IPS-18c (cell line): ENCODE measurements around the gene PRICKLE4.
"Not testable (repeated sequence)": the region's sequence is repeated elsewhere in the genome, so short reads cannot be mapped to it uniquely, and the experiment has no call there.

Experiments
- H3K4me3 ChIP-seq: 2 replicates; pipeline ENCODE4 v1.7.0; 2013; ENCODE audit warnings: low read depth, mild to moderate bottlenecking, low read length, moderate library complexity; ENCODE audit not compliant: insufficient read depth
- H3K9me3 ChIP-seq: one replicate; pipeline ENCODE4 v1.6.1; 2013; ENCODE audit warnings: mild to moderate bottlenecking, low read length, moderate library complexity; ENCODE audit not compliant: control insufficient read depth, insufficient read depth

Gene PRICKLE4

GRCh38 chr6:41784581-41785171 lies 4.1 kb downstream of the PRICKLE4 start:
- Histone ChIP-seq H3K9me3 (no peaks in the 10 kb centered on the region), H3K4me3 (no peak overlapping the region)

GRCh38 chr6:41785254-41785653 lies 4.7 kb downstream of the PRICKLE4 start:
- no peaks in the 10 kb centered on the region for H3K9me3 ChIP-seq
- no peak overlapping the region for H3K4me3 ChIP-seq

GRCh38 chr6:41785689-41786450 lies 5.3 kb downstream of the PRICKLE4 start:
- H3K4me3 ChIP-seq: peak overlapping the region; percentile 100; the same call in 1 of the 2 replicates

GRCh38 chr6:41786451-41787218 lies 6.1 kb downstream of the PRICKLE4 start:
- H3K4me3 ChIP-seq: peak overlapping the region; percentile 100

More at GRCh38 chr6:41785689-41786450, 5.3 kb downstream of the PRICKLE4 start:
- no peaks in the 10 kb centered on the region for H3K9me3 ChIP-seq

GRCh38 chr6:41787219-41787917 lies 6.8 kb downstream of the PRICKLE4 start, which contains the start of gene TOMM6:
TSS of gene TOMM6 (plus strand) at chr6:41787694. CDS start at chr6:41787698, 4 bp downstream.
- Histone ChIP-seq H3K4me3 (peak within 1 kb of the TSS; percentile 100), H3K9me3 (no peaks in the 10 kb centered on the region)

More at GRCh38 chr6:41786451-41787218, 6.1 kb downstream of the PRICKLE4 start:
- H3K9me3 ChIP-seq: no peaks in the 10 kb centered on the region

- H3K9me3 ChIP-seq: no peaks in the 10 kb centered on the region
- no peak overlapping the region for H3K4me3 ChIP-seq
These were observed 8.8 kb downstream of the PRICKLE4 start for GRCh38 chr6:41789390-41789724.

GRCh38 chr6:41790045-41790444 lies 9.5 kb downstream of the PRICKLE4 start:
- Histone ChIP-seq H3K9me3 (no peaks in the 10 kb centered on the region), H3K4me3 (no peak overlapping the region)

GRCh38 chr6:41791305-41791704 lies 10.7 kb downstream of the PRICKLE4 start:
- H3K9me3 ChIP-seq: no peaks in the 10 kb centered on the region

GRCh38 chr6:41791984-41792383 lies 11.4 kb downstream of the PRICKLE4 start:
- H3K9me3 ChIP-seq: no peaks in the 10 kb centered on the region
- no peak overlapping the region for H3K4me3 ChIP-seq

More at GRCh38 chr6:41791305-41791704, 10.7 kb downstream of the PRICKLE4 start:
- H3K4me3 ChIP-seq: no peak overlapping the region

GRCh38 chr6:41796474-41796873 lies 15.9 kb downstream of the PRICKLE4 start:
- H3K9me3 ChIP-seq: no peaks in the 10 kb centered on the region

GRCh38 chr6:41798901-41799558 lies 18.4 kb downstream of the PRICKLE4 start:
- Histone ChIP-seq H3K9me3 (no peaks in the 10 kb centered on the region), H3K4me3 (no peak overlapping the region)

More at GRCh38 chr6:41796474-41796873, 15.9 kb downstream of the PRICKLE4 start:
- no peak overlapping the region for H3K4me3 ChIP-seq

- H3K4me3 ChIP-seq: no peak overlapping the region
- no peaks in the 10 kb centered on the region for H3K9me3 ChIP-seq
These were observed 19.0 kb downstream of the PRICKLE4 start for GRCh38 chr6:41799559-41799911.

GRCh38 chr6:41801380-41801779 lies 20.8 kb downstream of the PRICKLE4 start:
- Histone ChIP-seq H3K4me3 (no peak overlapping the region), H3K9me3 (no peaks in the 10 kb centered on the region)

- Histone ChIP-seq H3K9me3 (no peaks in the 10 kb centered on the region), H3K4me3 (no peak overlapping the region)
These were observed 25.5 kb downstream of the PRICKLE4 start for GRCh38 chr6:41805830-41806774.

GRCh38 chr6:41811095-41811494 lies 30.5 kb downstream of the PRICKLE4 start:
- no peak overlapping the region for H3K4me3 ChIP-seq
- no peaks in the 10 kb centered on the region for H3K9me3 ChIP-seq

GRCh38 chr6:41811946-41812345 lies 31.4 kb downstream of the PRICKLE4 start:
- not testable (repeated sequence) for H3K9me3 ChIP-seq, H3K4me3 ChIP-seq
